GM19452 (cell line): ENCODE data around the gene NEUROD2.

Experiments
- ATAC-seq: cut with Tn5 transposase; IDR thresholded peaks from one replicate; pipeline ENCODE4 v1.9.1; 2021; ENCODE audit not compliant: unreplicated experiment

NEUROD2 gene

GRCh38 chr17:39618956-39619785 is 11.5 kb upstream of the NEUROD2 start:
- ATAC-seq, result no peak

DNA sequence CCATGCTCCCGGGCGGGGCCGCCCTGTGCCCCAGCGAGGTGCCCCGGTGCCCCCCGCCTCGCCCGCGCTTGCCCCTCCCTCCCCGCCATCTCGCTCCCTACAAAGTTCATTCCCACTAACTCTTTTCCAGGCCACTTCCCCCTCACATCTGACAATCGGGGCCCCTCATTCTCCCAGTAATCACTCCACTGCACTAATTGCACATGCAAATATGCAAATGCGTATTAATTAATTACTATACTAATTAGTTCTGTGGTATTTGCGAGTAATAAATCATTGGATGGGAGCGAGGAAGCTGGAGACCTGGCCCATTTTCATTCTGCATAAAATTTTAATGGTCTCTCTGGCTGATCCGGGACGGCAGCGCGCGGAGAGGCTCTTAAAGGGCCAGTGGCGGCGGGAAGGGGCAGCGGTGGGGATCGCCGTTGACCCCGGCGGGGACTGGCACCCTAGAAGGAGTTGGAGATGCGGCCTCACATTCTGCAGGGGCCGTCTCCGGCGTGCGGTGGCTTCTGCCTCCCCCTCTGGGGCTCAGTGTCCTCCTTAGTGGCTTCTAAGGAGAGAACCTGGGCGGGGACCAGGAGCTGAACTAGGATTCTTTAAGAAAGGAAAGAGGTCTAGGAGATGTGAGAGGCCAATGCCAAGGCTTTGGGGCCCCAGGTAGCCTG is 10.7 kb upstream of the NEUROD2 start:
- no peak for ATAC-seq

DNA sequence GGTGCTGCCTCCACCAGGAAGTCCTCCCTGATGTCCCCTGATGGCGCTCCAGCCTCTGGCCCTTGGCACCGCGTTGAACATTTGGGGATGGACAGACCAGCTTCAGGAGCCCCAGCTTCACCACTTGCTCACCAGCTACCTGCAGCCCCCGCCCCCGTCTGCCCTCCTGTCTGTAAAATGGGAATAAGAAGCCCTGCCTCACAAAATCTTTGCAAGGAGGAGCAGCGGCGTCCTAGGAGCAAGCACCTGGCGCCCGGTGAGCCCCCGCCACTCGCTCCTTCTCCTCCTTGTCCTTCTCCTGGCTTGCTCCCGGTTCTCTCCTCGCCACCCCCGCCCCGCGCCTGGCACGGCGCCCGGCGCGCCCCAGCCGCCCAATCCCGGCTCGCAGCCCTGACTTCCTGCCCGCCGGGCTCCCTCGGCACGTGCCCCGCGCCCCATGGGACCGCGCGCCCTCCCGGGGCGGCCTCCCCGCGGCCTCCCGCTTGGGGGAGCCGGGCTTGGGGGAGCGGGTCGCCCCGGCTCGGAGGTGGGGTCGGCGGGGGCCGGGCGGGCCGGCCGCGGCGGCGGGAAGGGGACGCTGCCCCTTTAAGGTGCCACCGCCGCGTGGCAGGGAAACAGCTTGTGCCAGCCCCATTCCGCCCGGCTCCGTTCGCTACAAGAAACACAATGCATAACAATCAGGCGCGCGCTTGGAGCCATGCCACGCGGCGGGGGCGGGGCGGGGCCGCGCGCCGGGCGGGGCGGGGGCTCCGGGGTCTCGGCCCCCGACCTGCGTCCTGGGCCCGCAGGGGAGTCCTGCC is 9.9 kb upstream of the NEUROD2 start:
- no peak for ATAC-seq

GRCh38 chr17:39617100-39617445 is 9.4 kb upstream of the NEUROD2 start:
- no peak for ATAC-seq

GRCh38 chr17:39615434-39615833 is 7.7 kb upstream of the NEUROD2 start:
- ATAC-seq, result no peak

DNA sequence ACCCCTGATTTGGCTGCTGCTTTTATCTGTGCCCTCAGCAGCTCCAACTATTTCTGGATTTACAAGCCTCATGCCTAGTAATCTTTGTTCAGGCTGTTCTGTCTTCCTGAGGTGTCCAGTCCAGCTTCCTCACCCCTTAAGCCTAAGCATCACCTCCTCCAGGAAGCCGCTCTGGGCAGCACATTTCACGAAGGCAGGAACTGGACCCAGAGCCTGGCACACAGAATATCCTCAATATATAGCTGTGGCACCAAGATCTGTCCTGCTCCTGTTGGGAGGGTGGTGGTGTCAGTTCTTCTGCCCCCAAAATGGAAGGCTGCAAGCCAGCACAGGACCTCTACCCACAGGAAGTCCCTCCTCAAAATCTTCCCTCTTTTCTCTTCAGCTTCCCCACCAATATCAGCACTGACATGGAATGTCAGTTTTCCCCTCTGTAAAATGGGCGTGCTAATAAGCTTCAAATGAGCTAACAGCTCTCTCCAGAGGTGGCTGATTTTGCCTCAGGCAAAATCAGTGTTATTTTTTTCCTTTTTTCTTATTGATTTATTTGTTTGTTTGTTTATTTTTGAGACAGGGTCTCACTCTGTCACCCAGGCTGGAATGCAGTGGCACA is 6.9 kb upstream of the NEUROD2 start:
- ATAC-seq, result no peak

DNA sequence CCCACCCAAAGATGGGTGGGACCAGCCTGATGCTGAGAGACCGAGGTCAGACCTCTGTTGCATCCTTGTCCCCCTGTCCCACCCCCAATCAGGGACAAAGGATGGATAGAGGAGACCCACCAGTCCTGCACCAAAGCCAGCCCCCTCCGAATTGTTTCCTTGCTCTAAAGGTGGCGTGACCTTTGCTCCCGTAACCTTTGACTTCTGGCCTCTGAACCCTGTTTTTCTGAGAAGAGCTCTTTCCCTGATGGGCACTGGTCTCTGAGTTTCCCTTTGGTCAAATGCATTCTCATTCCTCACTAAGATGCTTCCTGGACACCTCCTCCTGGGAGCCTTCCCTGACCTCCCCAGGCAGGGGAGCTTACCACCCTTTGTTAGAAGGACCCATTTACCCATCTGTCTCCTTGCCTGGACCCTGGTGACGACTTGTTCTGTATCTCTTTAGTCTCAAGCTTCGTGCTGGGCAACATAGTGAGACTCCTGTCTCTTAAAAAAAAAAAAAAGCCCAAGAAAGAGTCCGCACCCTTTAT is 5.3 kb upstream of the NEUROD2 start:
- no peak for ATAC-seq

DNA sequence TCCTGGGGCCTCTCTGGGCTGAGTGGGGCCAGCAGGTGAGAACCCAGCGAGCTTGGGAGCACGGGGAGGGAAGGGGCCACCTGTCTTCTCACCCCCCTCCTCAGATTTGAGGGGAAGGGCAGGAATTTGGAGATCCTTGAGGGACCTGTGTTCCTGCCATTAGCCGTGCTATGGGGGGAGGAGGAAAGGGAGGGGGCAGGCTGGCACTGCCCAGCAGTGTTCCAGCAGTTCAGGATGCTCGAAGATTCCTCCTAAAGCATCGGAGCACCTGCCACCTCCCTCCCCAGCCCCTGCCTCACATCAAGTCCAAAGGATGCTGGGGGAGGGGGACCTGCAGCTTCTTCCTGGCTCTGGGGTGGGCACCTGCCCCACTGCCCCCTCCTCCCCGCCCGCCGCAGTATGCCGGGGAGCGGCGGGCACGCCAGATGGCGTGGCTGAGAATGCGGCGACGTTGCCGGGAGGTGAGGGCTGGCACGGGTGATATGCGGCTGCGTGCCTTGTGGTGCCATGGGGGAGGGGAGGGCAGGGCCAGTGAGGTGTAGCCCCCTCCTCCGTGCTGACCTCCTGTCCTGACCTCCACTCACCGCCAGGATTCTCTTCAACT is 4.7 kb upstream of the NEUROD2 start:
- ATAC-seq, result no peak

DNA sequence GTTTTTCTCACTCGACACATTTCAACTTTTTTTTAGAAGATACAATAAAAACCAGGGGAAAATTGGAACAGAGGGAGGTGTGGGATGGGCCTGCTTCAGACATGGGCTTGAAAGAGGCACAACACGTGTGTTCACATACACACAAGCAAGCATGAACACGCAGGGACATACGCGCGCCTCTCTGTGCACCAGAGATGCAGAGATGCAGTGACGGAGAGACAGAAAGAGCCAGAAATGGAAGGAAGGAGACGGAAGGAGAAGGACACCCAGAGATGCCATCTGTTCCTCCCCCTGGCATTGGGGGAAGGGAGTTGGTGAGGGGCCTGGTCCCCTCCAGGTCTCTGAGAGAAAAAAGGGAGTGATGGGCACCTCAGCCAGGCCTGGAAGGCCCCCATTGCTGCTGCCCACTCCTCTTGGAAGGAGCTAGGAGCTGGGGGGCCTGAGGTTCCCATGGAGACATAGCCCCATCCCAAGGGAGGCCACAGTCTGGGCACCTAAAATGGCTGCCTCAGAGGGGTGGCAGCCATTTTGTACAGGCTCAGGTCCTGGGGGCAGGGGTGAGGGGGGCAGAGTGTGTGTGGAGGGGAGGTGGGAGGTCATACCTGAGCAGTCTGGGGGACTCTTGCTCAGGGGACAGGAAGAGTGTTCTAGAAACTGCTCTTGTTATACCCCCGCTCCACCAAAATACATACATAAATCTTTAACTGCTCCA is 3.8 kb upstream of the NEUROD2 start:
- ATAC-seq, result no peak

- no peak for ATAC-seq
Observed at GRCh38 chr17:39609416-39610025, 1.8 kb upstream of the NEUROD2 start.

DNA sequence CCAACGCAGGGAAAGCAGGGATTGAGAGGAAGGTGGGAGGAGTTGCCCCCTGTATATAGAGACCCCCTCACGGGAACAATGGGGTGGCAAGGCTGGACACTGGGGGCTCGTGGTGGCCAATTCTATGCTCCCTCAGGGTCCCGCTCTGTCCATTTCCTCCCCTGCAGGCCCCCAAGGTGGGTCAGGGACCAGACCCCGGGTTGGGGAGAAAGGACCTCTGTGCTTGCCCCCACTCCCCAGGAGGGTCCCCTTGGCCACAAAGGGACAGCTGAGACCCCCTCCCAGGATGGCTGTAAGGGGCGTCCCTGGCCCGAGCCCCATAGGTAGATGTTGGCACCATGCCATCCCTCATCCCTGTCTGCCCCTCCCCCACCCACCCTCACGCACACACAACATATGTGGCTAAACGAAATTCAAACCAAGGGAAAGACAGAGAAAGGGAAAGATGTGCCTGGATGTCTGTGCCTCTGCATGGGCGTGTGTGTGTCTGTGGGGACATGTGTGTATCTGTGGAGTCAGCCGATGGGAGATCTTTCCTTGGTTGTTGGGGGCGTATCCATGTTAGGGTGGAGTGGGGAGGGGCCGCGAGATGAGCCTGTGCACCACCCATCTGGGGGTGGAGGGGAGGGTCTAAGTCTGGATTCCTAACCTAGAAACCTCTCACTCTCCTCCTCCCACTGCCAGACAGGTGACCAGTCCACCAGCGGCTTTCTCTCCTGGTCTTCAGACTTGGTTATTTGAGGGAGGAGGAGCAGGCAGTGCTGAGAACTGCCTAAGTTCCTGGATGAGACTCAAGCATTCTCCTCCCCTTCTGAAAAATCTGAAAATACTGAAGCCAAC is 642 bp upstream of the NEUROD2 start:
- no peak for ATAC-seq

DNA sequence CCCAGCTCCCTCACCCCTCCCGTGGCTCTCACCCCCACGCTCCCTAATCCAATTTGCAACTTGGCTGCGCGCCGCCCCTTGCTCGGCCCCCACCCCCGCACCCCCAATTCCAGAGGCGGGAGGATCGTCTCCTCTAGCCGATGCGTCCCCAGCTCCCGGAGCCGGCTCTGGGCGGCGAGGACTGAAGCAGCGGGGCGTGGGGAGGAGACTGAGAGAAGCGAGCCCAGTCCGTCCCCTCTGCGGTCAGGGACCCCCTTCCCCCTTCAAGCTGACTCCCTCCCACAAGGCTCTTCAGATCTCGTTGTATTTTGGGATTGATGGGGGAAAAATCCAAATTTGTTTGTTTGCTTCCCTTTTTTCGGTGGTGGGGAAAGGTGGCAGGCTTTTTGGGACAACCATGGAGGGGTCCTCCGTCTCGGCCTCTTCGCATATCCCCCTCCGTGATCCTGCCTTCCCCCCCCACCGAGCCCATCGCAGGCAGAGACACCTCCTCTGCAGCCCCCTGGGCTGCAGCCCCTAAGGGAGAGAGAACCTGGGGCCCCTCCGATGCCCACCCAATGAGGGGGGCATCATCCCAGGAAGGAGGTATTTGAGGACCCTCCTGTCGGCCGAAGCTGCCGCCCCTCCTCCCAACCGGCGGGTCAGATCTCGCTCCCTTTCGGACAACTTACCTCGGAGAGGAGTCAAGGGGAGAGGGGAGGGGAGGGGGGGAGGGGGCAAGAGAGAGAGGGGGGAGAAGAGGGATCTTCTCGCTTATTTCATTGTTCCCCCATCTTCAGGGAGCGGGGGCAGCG is 466 bp downstream of the NEUROD2 start:
- no peak for ATAC-seq

DNA sequence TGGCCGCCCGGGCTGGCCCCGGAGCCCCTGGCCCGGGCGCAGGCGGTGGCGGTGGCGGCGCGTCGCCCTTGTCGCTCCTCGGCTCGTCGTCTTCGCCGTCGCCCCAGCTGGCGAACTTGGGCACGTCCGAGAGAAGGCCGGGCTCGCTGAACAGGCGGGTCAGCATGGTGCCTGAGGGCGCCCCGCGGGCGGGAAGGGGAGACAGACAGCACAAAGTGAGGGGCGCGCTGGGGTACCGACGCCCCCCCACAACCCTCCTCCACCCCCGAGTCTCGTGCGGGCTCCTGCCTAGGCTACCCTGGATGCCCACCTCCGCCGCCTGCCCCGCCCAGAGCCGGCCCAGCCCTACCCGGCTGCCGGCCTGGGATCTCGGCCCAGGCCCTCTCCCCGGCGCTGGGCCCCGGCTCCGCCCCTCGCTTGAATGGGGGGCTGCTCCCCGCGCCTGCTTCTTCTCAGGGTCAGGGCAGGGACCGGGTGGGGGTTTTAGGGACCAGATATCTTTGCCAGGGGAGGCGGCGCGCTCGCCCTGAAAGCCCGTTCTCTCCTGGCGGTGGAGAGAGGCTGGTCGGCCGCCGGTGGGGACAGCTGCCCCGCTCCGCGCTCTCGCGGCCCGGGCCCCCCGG is 1.2 kb downstream of the NEUROD2 start:
- ATAC-seq, result no peak

DNA sequence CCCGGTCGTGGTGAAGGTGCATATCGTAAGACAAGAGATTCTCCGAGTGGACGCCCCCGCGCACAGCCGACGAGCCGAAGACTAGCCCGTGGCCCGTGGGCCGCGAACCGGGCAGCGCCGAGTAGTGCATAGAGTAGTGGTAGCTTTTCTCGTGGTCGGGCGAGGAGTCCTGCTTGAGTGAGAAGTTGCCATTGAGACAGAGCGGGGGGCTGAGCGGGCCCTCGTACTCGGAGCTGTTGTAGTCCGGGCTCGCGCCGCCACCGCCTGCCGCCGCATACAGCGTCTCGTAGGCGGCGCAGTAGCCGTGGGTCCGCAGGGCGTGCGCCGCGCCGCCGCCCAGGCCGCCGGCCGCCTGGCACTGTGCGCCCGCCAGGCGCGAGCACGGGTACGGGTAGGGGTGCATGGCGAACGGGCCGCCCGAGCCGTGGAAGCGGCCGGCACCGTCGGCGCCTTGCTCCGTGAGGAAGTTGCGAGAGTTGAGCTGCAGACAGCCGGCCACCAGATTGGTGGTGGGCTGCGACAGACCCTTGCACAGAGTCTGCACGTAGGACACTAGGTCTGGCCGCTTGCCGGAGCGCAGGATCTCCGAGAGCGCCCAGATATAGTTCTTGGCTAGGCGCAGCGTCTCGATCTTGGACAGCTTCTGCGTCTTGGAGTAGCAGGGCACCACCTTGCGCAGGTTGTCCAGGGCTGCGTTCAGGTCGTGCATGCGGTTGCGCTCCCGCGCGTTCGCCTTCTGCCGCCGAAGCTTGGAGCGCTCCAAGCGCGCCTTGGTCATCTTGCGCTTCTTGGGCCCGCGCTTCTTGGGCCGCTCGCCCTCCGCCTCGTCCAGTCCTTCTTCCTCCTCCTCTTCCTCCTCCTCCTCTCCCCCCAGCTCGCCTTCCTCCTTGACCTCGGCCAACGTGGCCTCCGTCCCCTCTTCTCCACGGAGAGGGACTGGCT is 2.0 kb downstream of the NEUROD2 start:
- ATAC-seq, result no peak

DNA sequence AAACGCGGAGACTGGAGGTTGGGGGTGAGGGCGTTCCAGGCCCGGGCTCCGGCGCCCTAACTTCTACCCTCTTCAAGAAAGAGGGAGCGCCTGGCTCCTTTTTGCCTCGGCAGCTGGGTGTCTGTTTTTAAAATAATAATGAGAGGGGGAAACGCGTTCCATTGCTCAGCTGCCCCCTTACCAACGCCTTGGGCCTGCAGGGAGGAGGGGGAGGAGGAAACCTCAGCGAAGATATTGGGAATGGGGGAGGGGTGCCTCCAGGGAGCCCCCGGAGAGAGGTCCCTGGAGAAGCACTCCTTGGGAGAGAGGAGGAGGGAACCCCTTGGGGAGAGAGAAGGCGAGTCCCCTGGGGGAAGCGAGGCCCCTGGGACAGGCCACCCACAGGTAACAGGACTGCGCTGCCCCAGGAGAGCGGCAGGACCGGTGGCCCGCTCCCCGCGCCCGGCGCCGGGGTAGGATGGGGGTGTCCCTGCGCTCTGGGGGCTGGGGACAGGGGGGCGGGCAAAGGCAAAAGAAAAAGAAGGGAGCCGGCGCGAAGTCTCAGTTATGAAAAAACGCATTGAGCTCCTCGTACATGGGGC is 2.7 kb downstream of the NEUROD2 start:
- ATAC-seq, result no peak
